Fibroblast of the aortic adventitia (primary cell): ENCODE measurements around the gene PNO1. TPM values are rescaled to one million over a fixed set of nuclear protein-coding genes. Genes with fewer than 3 reads are reported as not detected.
A peak's percentile ranks its signal among the peaks of the same experiment; 100 is the strongest.
"Not testable (repeated sequence)": the region's sequence is repeated elsewhere in the genome, so short reads cannot be mapped to it uniquely, and the experiment has no call there.

ENCODE experiments used
- DNase-seq: peaks from one replicate; pipeline ENCODE4 v3.0.0-alpha.2; 2010; ENCODE audit warnings: low read depth
- H3K4me3 ChIP-seq: 2 replicates; pipeline ENCODE4 v1.5.1; 2011; ENCODE audit warnings: low read depth, mild to moderate bottlenecking, control low read depth, low read length, moderate library complexity
- total RNA-seq: library from RNA; depleted of rRNA; stranded (reverse); fragments of >200 nt; gene quantifications from 2 replicates; pipeline ENCODE4 v1.2.3, GENCODE V29; 2012; ENCODE audit warnings: low replicate concordance
- TF ChIP-seq, protein P1 (sequence below): IDR thresholded peaks from 2 replicates; pipeline ENCODE4 v1.5.1; 2011; ENCODE audit warnings: mild to moderate bottlenecking, low read length, control low read depth, inconsistent platforms; ENCODE audit not compliant: insufficient read depth

Gene PNO1
- total RNA-seq, result 4.1 and 9.5 TPM in 2 replicates

DNA sequence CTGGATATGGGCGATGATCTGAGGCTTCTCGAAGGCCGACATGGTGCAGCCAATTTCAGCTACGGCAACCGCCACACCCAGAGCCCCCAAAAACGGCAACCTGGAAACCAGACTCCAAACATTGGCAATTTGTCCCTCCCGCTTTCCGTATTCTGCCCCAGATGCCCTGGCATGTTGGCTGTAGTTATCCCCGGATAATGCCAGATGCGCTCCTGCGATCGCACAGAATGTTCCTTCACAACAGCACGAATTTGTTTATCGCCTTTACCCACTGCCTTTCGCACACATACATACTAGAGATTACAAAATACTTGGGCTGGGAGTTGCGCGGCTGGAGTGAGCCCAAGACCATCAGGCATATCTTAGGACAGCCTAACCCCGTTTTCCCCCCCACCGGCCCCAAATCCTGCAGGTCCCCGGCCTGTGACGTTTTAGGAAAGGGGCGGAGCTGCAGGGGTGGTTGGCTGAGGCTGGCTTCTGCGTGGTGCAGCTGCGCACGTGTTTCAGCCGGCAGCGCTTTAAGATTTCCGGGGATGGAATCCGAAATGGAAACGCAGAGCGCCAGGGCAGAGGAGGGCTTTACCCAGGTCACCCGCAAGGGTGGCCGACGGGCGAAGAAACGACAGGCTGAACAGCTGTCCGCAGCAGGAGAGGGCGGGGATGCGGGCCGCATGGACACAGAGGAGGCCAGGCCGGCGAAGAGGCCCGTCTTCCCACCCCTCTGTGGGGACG lies at the start of gene PNO1:
Gene PNO1, plus strand, starts transcription at position 487 of the 732 bp plus-strand sequence. Its CDS starts 47 bp downstream, at position 534.
- peak; percentile 96 for DNase-seq
- TF ChIP-seq, protein P1, sequence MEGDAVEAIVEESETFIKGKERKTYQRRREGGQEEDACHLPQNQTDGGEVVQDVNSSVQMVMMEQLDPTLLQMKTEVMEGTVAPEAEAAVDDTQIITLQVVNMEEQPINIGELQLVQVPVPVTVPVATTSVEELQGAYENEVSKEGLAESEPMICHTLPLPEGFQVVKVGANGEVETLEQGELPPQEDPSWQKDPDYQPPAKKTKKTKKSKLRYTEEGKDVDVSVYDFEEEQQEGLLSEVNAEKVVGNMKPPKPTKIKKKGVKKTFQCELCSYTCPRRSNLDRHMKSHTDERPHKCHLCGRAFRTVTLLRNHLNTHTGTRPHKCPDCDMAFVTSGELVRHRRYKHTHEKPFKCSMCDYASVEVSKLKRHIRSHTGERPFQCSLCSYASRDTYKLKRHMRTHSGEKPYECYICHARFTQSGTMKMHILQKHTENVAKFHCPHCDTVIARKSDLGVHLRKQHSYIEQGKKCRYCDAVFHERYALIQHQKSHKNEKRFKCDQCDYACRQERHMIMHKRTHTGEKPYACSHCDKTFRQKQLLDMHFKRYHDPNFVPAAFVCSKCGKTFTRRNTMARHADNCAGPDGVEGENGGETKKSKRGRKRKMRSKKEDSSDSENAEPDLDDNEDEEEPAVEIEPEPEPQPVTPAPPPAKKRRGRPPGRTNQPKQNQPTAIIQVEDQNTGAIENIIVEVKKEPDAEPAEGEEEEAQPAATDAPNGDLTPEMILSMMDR, result peak; percentile 24

DNA sequence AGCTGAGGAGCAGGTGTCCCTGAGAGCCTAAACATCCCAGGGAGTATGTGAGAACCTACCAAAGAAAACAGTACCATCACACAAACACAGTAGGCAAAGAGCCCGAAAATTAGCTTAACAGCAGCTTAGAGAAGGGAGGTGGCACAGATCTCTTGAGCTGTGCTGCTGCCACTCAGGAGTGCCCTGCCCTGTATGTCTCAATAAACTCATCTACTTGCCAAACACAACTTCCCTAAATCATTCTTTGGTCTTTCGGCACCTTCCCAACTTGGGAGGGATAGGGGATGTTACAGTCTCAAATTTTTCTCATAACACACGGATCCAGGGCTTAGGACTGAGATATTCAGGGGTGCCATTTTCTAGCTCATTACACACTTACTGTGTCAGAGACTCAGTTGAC lies 49.6 kb upstream of the PNO1 start:
- no peak for DNase-seq
- no peak overlapping the region for H3K4me3 ChIP-seq
- TF ChIP-seq, protein P1, result no peak

More for the DNA sequence above, at the start of gene PNO1:
- H3K4me3 ChIP-seq, result peak within 1 kb of the TSS; percentile 96

DNA sequence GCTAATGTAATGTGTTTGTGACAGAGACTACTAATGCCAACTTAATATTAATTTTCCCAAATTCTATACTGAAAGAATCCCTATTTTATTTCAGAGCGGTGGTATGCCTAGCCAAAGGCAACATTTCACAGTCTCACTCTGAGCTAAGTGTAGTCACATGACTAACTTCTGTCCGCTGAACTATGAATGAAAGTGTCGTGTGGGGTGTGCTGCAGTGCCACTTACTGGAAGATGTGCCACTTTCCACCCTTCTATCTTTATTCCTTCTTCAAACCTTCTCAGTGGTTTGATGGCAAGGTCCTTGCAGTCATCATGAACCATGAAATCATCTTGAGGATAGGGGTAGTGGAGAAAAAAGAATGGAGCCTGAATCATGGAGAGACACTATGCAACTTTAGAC lies 47.6 kb upstream of the PNO1 start:
- TF ChIP-seq, protein P1, result no peak
- H3K4me3 ChIP-seq, result no peak overlapping the region
- DNase-seq, result no peak

DNA sequence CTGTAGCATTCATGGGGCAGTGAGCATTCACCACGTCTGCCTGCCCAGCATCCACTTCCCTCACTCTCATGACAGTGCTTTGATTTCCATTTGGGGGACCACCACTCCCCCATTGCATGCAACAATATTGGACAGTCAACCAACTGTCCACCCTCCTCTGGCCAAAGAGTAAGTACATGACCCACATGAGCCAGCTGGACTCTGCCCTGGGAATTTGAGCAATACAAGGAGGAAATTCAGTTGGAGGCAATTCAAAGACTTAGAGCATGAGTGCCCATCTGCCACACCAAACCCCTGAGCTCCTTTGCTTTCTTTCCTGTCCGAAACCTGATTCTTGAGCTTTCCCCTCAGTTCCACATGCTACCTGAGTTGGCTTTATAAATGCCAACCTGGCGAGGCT lies 41.7 kb upstream of the PNO1 start:
- TF ChIP-seq, protein P1, result no peak
- DNase-seq, result no peak
- no peak overlapping the region for H3K4me3 ChIP-seq

DNA sequence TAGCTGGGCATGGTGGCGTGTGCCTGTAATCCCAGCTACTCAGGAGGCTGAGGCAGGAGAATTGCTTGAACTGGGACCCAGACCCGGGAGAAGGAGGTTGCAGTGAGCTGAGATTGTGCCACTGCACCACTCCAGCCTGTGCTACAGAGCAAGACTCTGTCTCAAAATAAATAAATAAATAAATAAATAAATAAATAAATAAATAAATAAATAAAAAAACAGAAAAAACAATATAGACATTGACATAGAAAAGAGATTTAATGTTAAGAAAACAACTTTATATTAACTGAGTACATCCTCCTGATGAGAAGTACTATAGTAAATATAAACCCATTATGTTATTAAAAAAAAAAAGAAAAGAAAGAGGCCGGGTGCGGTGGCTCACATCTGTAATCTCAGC lies 39.8 kb upstream of the PNO1 start:
- not testable (repeated sequence) for H3K4me3 ChIP-seq, DNase-seq

DNA sequence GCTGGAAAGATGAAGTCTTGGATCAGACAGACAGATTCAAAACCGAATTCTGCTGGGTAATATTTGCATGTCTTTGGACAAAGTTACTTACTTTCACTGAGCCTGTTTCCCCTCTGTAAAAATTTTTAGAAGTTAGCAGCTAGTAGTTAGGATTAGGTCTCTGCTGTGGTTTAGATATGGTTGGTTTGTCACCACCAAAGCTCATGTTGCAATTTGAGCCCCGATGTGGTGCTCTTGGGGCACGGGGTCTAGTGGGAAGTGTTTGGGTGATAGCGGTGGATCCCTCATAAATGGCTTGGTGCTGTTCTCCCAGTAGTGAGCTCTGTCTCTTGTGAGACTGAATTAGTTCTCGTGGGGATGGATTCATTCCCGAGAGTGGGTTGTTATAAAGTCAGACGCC lies 38.9 kb upstream of the PNO1 start:
- TF ChIP-seq, protein P1, result no peak
- no peak overlapping the region for H3K4me3 ChIP-seq
- no peak for DNase-seq

DNA sequence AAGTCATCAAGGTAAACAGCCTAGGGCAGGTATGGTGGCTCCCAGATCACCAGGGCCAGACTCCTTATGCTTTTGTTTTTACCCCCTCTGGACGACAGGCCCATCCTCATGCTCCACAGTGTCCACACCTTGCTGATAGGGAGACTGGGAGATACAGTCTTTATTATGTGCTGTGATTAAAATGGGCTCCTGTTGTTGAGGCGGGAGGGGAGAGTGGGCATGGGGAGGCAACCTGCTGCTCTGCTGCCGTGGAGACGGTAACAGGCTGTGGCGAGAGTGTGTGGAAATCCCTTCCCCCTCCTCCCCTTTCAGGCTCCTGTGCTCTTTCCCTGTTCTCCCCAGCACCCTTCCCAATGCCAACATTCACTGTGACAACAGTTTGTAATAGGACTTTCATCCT lies 38.2 kb upstream of the PNO1 start:
- TF ChIP-seq, protein P1, result no peak
- H3K4me3 ChIP-seq, result no peak overlapping the region
- no peak for DNase-seq
